NT2/D1 (cell line): ENCODE measurements around the gene MAGI1.

Source experiments
- SUZ12 ChIP-seq: IDR thresholded peaks from 2 replicates; pipeline ENCODE4 v1.6.1; 2011; ENCODE audit not compliant: insufficient read length, insufficient read depth; ENCODE audit errors: extremely low read depth
- YY1 ChIP-seq: IDR thresholded peaks from 2 replicates; pipeline ENCODE4 v1.6.1; 2011; ENCODE audit not compliant: insufficient read length, insufficient read depth
- ZNF274 ChIP-seq: IDR thresholded peaks from 2 replicates; pipeline ENCODE4 v1.6.1; 2011; ENCODE audit warnings: mild to moderate bottlenecking, low read depth, low read length

DNA sequence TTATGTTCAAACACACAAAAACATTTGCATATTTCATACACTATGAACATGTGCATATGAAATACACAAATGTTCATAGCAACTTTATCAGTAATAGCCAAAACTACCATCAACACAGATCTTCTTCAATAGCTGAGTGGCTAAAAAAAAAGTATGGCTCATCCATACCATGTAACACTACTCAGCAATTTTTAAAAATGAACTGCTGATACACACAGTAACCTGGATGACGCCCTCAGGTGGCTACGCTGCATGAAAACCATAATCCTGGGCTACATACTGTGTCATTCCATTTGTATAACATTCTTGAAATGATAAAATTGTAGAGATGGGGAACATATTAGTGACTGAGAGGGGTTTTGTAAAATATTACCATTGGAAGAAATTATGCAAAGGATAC lies 243.6 kb downstream of the MAGI1 start:
- TF ChIP-seq YY1 = no peak
- no peak for TF ChIP-seq ZNF274
- TF ChIP-seq SUZ12 = no peak
